Liver (tissue), 3 donors: Measurements from ENCODE around the gene ALK.

ENCODE experiments used
- ATF3 ChIP-seq: IDR thresholded peaks from 2 replicates; pipeline ENCODE4 v1.6.1; 2016; ENCODE audit warnings: antibody characterized with exemption
- CTCF ChIP-seq: fragments of 150-350 bp; IDR thresholded peaks from 2 replicates; pipeline ENCODE4 v1.5.1; 2017; ENCODE audit warnings: improper control_type of control experiment, low read depth, low read length; ENCODE audit not compliant: missing input control
- EGR1 ChIP-seq, 2 donors: IDR thresholded peaks; 2 replicates each; pipeline ENCODE4 v1.6.1; 2016 to 2018; ENCODE audit warnings: antibody characterized with exemption in 2 of 2, low read depth in 2 of 2
- FOXA1 ChIP-seq: IDR thresholded peaks from 2 replicates; pipeline ENCODE4 v1.6.1; 2016; ENCODE audit warnings: antibody characterized with exemption
- GABPA ChIP-seq, 2 donors: IDR thresholded peaks in 1 of 2; conservative IDR thresholded peaks in 1 of 2; 2 replicates each; pipeline ENCODE4 v1.6.1; 2016; ENCODE audit warnings: antibody characterized with exemption in 2 of 2, mild to moderate bottlenecking in 1 of 2, moderate library complexity in 1 of 2
- JUND ChIP-seq, 2 donors: IDR thresholded peaks; 2 replicates each; pipeline ENCODE4 v1.6.1; 2016; ENCODE audit warnings: antibody characterized with exemption in 2 of 2
- NR2F2 ChIP-seq: IDR thresholded peaks from 2 replicates; pipeline ENCODE4 v1.6.1; 2016; ENCODE audit warnings: antibody characterized with exemption
- RAD21 ChIP-seq, 2 donors: IDR thresholded peaks; 2 replicates each; pipeline ENCODE4 v1.6.1; 2016; ENCODE audit warnings: antibody characterized with exemption in 2 of 2, mild to moderate bottlenecking in 2 of 2
- REST ChIP-seq: IDR thresholded peaks from 2 replicates; pipeline ENCODE4 v1.6.1; 2016; ENCODE audit warnings: antibody characterized with exemption, mild to moderate bottlenecking
- RXRA ChIP-seq, 2 donors: IDR thresholded peaks; 2 replicates each; pipeline ENCODE4 v1.6.1; 2017 to 2018; ENCODE audit warnings: antibody characterized with exemption in 2 of 2, mild to moderate bottlenecking in 1 of 2
- SP1 ChIP-seq: IDR thresholded peaks from 2 replicates; pipeline ENCODE4 v1.6.1; 2018; ENCODE audit warnings: antibody characterized with exemption, mild to moderate bottlenecking
- TAF1 ChIP-seq: conservative IDR thresholded peaks from 2 replicates; pipeline ENCODE4 v1.6.1; 2016; ENCODE audit warnings: antibody characterized with exemption, mild to moderate bottlenecking
- ZBTB33 ChIP-seq: IDR thresholded peaks from 2 replicates; pipeline ENCODE4 v1.6.1; 2016; ENCODE audit warnings: antibody characterized with exemption
- TF ChIP-seq, protein P1 (sequence below): IDR thresholded peaks from 2 replicates; pipeline ENCODE4 v1.6.1; 2016; ENCODE audit warnings: antibody characterized with exemption
- donor health status: healthy.
- donor health status: healthy.

DNA sequence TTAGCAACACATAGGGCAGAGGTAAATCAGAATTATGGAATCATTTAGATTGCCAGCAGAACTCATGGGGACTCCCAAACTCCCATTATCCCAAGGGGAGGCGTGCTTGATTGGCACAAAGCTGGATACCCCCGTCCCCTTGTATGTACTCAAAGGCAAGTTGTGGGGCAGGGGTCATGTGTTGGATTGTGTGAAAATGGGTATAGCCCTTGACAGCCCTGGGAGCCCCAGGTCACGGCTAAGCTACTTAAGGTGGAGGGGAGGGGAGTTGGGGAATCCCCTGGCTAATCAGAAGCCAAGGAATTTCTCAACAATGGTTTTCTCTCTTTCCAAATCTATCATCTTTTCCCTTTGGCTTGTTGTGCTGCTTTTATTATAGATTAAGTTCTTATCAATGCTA, 773.4 kb downstream of the ALK start:
- TF ChIP-seq ZBTB33 (no peak), CTCF (no peak), REST (no peak), GABPA (IDR thresholded peaks at IDR 0.05 in 1 of 2, conservative IDR thresholded peaks at IDR 0.05 in 1 of 2) (no peak), SP1 (no peak), ATF3 (no peak), TAF1 (no peak), JUND (IDR thresholded peaks at IDR 0.05) (no peak), RXRA (IDR thresholded peaks at IDR 0.05) (no peak), EGR1 (IDR thresholded peaks at IDR 0.05; ENCODE audit: low read depth in 2 of 2) (no peak), FOXA1 (no peak), RAD21 (IDR thresholded peaks at IDR 0.05) (no peak), NR2F2 (no peak)
- TF ChIP-seq, protein P1, sequence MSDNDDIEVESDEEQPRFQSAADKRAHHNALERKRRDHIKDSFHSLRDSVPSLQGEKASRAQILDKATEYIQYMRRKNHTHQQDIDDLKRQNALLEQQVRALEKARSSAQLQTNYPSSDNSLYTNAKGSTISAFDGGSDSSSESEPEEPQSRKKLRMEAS: no peak
